Uterus (tissue), 2 donors: Measurements from ENCODE around the gene PTPRN2.

ENCODE experiments used
- POLR2A ChIP-seq, 2 donors: fragments of 450-650 bp; IDR thresholded peaks; one replicate each; pipeline ENCODE4 v1.6.1; 2016; ENCODE audit warnings: antibody characterized with exemption in 2 of 2, mild to moderate bottlenecking in 1 of 2, moderate library complexity in 1 of 2
- TF ChIP-seq, protein P1 (sequence below), 4 experiments: fragments of 200-600 bp in 2 of 4; fragments of 450-650 bp in 2 of 4; sonication (generic) in 2 of 4; IDR thresholded peaks; one replicate each; pipeline ENCODE4 v1.5.1; 2016 to 2019; ENCODE audit warnings: antibody characterized with exemption in 4 of 4, mild to moderate bottlenecking in 2 of 4, moderate library complexity in 1 of 4

DNA sequence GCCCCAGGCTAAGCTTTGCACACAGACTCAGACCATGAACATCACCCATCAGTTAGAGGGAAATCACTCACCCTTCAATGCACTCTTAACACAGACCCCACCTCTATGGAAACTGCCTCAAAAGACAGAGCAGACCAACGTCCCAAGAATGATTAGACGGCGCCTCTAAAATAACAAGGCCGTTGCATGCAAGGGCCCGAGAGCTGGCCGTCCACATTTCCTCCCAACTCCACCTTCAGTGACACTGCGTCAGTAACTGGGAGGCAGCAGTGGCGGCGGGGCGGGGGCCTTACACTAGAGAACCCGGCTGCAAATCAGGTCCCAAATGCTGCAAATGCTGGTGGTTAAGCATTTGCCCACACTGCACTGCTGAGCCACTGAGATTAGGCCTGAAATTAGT, 115.0 kb downstream of the PTPRN2 start:
- TF ChIP-seq, protein P1, sequence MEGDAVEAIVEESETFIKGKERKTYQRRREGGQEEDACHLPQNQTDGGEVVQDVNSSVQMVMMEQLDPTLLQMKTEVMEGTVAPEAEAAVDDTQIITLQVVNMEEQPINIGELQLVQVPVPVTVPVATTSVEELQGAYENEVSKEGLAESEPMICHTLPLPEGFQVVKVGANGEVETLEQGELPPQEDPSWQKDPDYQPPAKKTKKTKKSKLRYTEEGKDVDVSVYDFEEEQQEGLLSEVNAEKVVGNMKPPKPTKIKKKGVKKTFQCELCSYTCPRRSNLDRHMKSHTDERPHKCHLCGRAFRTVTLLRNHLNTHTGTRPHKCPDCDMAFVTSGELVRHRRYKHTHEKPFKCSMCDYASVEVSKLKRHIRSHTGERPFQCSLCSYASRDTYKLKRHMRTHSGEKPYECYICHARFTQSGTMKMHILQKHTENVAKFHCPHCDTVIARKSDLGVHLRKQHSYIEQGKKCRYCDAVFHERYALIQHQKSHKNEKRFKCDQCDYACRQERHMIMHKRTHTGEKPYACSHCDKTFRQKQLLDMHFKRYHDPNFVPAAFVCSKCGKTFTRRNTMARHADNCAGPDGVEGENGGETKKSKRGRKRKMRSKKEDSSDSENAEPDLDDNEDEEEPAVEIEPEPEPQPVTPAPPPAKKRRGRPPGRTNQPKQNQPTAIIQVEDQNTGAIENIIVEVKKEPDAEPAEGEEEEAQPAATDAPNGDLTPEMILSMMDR (IDR thresholded peaks at IDR 0.05), result no peak
- no peak for TF ChIP-seq POLR2A (IDR thresholded peaks at IDR 0.05)
